HepG2 (cell line): Measurements from ENCODE around the gene GON7. TPM values are rescaled to one million over a fixed set of nuclear protein-coding genes. Genes with fewer than 3 reads are reported as not detected.
"Not testable (repeated sequence)": the region's sequence is repeated elsewhere in the genome, so short reads cannot be mapped to it uniquely, and the experiment has no call there.

Experiments used
- ATAC-seq: fragments of 200-7000 bp; cut with Tn5 transposase; 3 replicates; pipeline ENCODE4 v1.9.1; 2020; ENCODE audit warnings: mild to moderate bottlenecking, moderate library complexity
- BruUV-seq: library from RNA; stranded (reverse); fragments of 400-500 nt; replicated peaks from 2 replicates; lab custom pipeline; 2021; lab: Mats Ljungman, UMichigan
- CTCF ChIA-PET: fragments of 300-600 bp; formaldehyde crosslinking; extraction: SDS; loops from one replicate; lab custom pipeline; 2021; ENCODE audit warnings: low total read pairs, inconsistent platforms, low intra/inter-chr PET ratio; lab: Yijun Ruan, JAX
- POLR2A ChIA-PET: fragments of 350-600 bp; sonication (Branson Sonifier 250); formaldehyde crosslinking; loops from one replicate; lab custom pipeline; 2020; ENCODE audit warnings: antibody characterized with exemption, inconsistent platforms; lab: Yijun Ruan, JAX
- DNase-seq: peaks from one replicate; pipeline ENCODE4 v3.0.0-alpha.2; 2015; ENCODE audit warnings: low spot score
- FAIRE-seq: peaks from 3 replicates; lab custom pipeline; 2011; peaks lifted over from hg19 to GRCh38; lab: Jason Lieb, UNC
- H2AFZ ChIP-seq: one replicate; pipeline ENCODE4 v1.6.1; 2011; ENCODE audit warnings: low read length, inconsistent platforms
- H3K27ac ChIP-seq: fragments of 300-600 bp; 3 replicates; pipeline ENCODE4 v1.8.0; 2011; ENCODE audit warnings: mixed run types, mild to moderate bottlenecking, mixed read lengths, low read length, inconsistent platforms; ENCODE audit not compliant: insufficient read depth; ENCODE audit errors: extremely low read length
- H3K27me3 ChIP-seq, 2 experiments: fragments of 200-600 bp in 1 of 2; 2 replicates in 1 of 2; 3 replicates in 1 of 2; pipeline versions ENCODE4 v1.6.0 to v1.8.0; 2011; ENCODE audit warnings: low read length in 2 of 2, mild to moderate bottlenecking in 2 of 2, moderate library complexity in 2 of 2, inconsistent platforms in 1 of 2; ENCODE audit not compliant: insufficient read depth in 2 of 2, control insufficient read depth in 1 of 2
- H3K36me3 ChIP-seq, 2 experiments: fragments of 200-600 bp in 1 of 2; replicated peaks in 1 of 2; 2 replicates in 1 of 2; 3 replicates in 1 of 2; pipeline versions ENCODE4 v1.5.1 to v1.8.0; 2011; ENCODE audit warnings: low read length in 2 of 2, inconsistent platforms in 1 of 2; ENCODE audit not compliant: insufficient read depth in 2 of 2, control insufficient read depth in 1 of 2
- H3K4me1 ChIP-seq: 2 replicates; pipeline ENCODE4 v1.5.1; 2012; ENCODE audit warnings: low read length, inconsistent platforms; ENCODE audit not compliant: insufficient read depth
- H3K4me2 ChIP-seq: 2 replicates; pipeline ENCODE4 v1.6.0; 2011; ENCODE audit warnings: low read depth, low read length, inconsistent platforms
- H3K4me3 ChIP-seq, 3 experiments: fragments of 200-600 bp in 1 of 3; sonication (generic), shearing (Covaris generic) in 1 of 3; replicated peaks in 1 of 3; 2 replicates each; pipeline ENCODE4 v1.5.1; 2011 to 2016; ENCODE audit warnings: low read length in 3 of 3, inconsistent platforms in 2 of 3, low read depth in 2 of 3, mild to moderate bottlenecking in 2 of 3, control low read depth in 1 of 3, mixed read lengths in 1 of 3; ENCODE audit not compliant: insufficient read depth in 1 of 3
- H3K79me2 ChIP-seq: one replicate; pipeline ENCODE4 v1.6.1; 2011; ENCODE audit warnings: low read length, inconsistent platforms; ENCODE audit not compliant: insufficient read depth
- H3K9ac ChIP-seq: 2 replicates; pipeline ENCODE4 v1.6.0; 2011; ENCODE audit warnings: mild to moderate bottlenecking, low read depth, low read length, inconsistent platforms; ENCODE audit not compliant: insufficient read depth
- H3K9me3 ChIP-seq: 2 replicates; pipeline ENCODE4 v1.5.1; 2012; ENCODE audit warnings: mild to moderate bottlenecking, low read length
- H4K20me1 ChIP-seq: 2 replicates; pipeline ENCODE4 v1.6.0; 2011; ENCODE audit warnings: inconsistent platforms, mild to moderate bottlenecking, low read length, moderate library complexity; ENCODE audit not compliant: insufficient read depth
- ATF3 ChIP-seq: sonication (generic); formaldehyde crosslinking; IDR thresholded peaks from 2 replicates; pipeline ENCODE4 v1.4.0; 2020; ENCODE audit warnings: missing genetic modification reagents
- CEBPB ChIP-seq: IDR thresholded peaks from 2 replicates; pipeline ENCODE4 v1.6.1; 2011; ENCODE audit warnings: low read depth, low read length, improper control_type of control experiment, borderline replicate concordance
- CEBPG ChIP-seq: IDR thresholded peaks from 2 replicates; pipeline ENCODE4 v1.6.1; 2016
- DRAP1 ChIP-seq: IDR thresholded peaks from 2 replicates; pipeline ENCODE4 v1.6.1; 2016; ENCODE audit warnings: missing genetic modification reagents, missing compliant biosample characterization
- FOSL2 ChIP-seq: sonication (generic); formaldehyde crosslinking; IDR thresholded peaks from 2 replicates; pipeline ENCODE4 v1.4.0; 2020; ENCODE audit warnings: missing genetic modification reagents
- GATAD2A ChIP-seq: IDR thresholded peaks from 2 replicates; pipeline ENCODE4 v1.6.1; 2016
- HNF4A ChIP-seq: sonication (generic); formaldehyde crosslinking; IDR thresholded peaks from 2 replicates; pipeline ENCODE4 v1.4.0; 2020; ENCODE audit warnings: missing genetic modification reagents
- LCORL ChIP-seq, 2 experiments: fragments of 450-650 bp in 1 of 2; sonication (generic) in 1 of 2; formaldehyde crosslinking in 1 of 2; IDR thresholded peaks; 2 replicates each; pipeline versions ENCODE4 v1.5.0 to v1.6.1; 2017 to 2020; ENCODE audit warnings: antibody characterized with exemption in 1 of 2, missing genetic modification reagents in 1 of 2
- NFYB ChIP-seq: sonication (generic); formaldehyde crosslinking; IDR thresholded peaks from 2 replicates; pipeline ENCODE4 v1.4.0; 2020; ENCODE audit warnings: missing genetic modification reagents
- NFYC ChIP-seq: IDR thresholded peaks from 2 replicates; pipeline ENCODE4 v1.6.1; 2016; ENCODE audit warnings: missing genetic modification reagents, missing compliant biosample characterization
- NR2F6 ChIP-seq, 2 experiments: IDR thresholded peaks; 2 replicates each; pipeline ENCODE4 v1.6.1; 2016; ENCODE audit warnings: antibody characterized with exemption in 1 of 2, mild to moderate bottlenecking in 1 of 2
- POLR2A ChIP-seq, 2 experiments: IDR thresholded peaks; 2 replicates each; pipeline ENCODE4 v1.6.1; 2011; ENCODE audit warnings: low read depth in 2 of 2, low read length in 2 of 2, mild to moderate bottlenecking in 1 of 2, moderate library complexity in 1 of 2; ENCODE audit not compliant: insufficient read depth in 1 of 2
- POLR2AphosphoS5 ChIP-seq: IDR thresholded peaks from 2 replicates; pipeline ENCODE4 v1.6.1; 2012; ENCODE audit warnings: low read depth, low read length
- RARA ChIP-seq: IDR thresholded peaks from 2 replicates; pipeline ENCODE4 v1.6.1; 2016; ENCODE audit warnings: missing genetic modification reagents, missing compliant biosample characterization
- SALL1 ChIP-seq: sonication (generic); formaldehyde crosslinking; IDR thresholded peaks from 2 replicates; pipeline ENCODE4 v1.8.0; 2022; ENCODE audit warnings: mild to moderate bottlenecking, missing genetic modification reagents
- ZMYM4 ChIP-seq: sonication (generic); formaldehyde crosslinking; IDR thresholded peaks from 2 replicates; pipeline ENCODE4 v1.8.1; 2023; ENCODE audit warnings: mild to moderate bottlenecking, missing genetic modification reagents
- WGBS: methylation state at CpG from one replicate; pipeline ENCODE4 v1.1.6; 2017; ENCODE audit warnings: low lambda C conversion rate; 5-methylcytosine and 5-hydroxymethylcytosine counted together
- in situ Hi-C: cut with HindIII; loops from 2 replicates; pipeline ENCODE4 v1.10.0; 2017; ENCODE audit warnings: low pct_unique_long_range_greater_than_20kb; ENCODE audit not compliant: extremely low pct_ligation_motif_present
- intact Hi-C: fragments of 100-400 bp; cut with micrococcal nuclease; formaldehyde crosslinking; loops from one replicate; pipeline ENCODE4 v1.10.0; 2022; ENCODE audit not compliant: unreplicated experiment
- polyA plus RNA-seq, 8 experiments: library from polyadenylated mRNA; depleted of rRNA in 3 of 8; stranded (reverse) in 7 of 8; unstranded in 1 of 8; fragments of >200 nt; fragmentation: Illumina TruSeq in 4 of 8; extraction: Trizol in 4 of 8; gene quantifications; 2 replicates each; pipeline versions ENCODE4 v1.2.1 to v1.2.3, GENCODE V29; 2011 to 2016; ENCODE audit warnings: low read depth in 4 of 8, missing spikeins in 1 of 8, mixed read lengths in 1 of 8; ENCODE audit not compliant: insufficient read depth in 1 of 8
- total RNA-seq, 5 experiments: library from RNA; depleted of rRNA; stranded (reverse); fragments of >200 nt; fragmentation: Illumina TruSeq; extraction: Trizol; gene quantifications; 2 replicates each; pipeline ENCODE4 v1.2.3, GENCODE V29; 2016; ENCODE audit warnings: low read depth in 1 of 5

The GON7 gene
- total and polyA plus RNA-seq, 2 of the 13 experiments (the other 11 are each of a cell fraction or from before 2014, with no cell fraction given): 11.9 to 28.0 TPM

- H3K79me2 ChIP-seq, H3K27me3 ChIP-seq, H4K20me1 ChIP-seq, H2AFZ ChIP-seq, H3K4me2 ChIP-seq, in situ Hi-C loops, DNase-seq, ATAC-seq, H3K4me3 ChIP-seq, H3K9me3 ChIP-seq, POLR2A ChIA-PET, BruUV-seq, H3K9ac ChIP-seq, CTCF ChIA-PET, FAIRE-seq, H3K36me3 ChIP-seq: not testable (repeated sequence)
- peak overlapping the region; percentile 51 for H3K27ac ChIP-seq
- TF ChIP-seq ZMYM4 (CRISPR knock-in tag): peak; percentile 55; the same call in 1 of the 2 replicates
- TF ChIP-seq POLR2AphosphoS5: peak; percentile 36; the same call in 1 of the 2 replicates
- TF ChIP-seq DRAP1 (CRISPR knock-in tag): 0 out of 2 replicates have a peak, but pooled peaks have one; percentile 19
- peak; percentile 74 for TF ChIP-seq NFYC (CRISPR knock-in tag)
- peak in 1 of 2 experiments; percentile 54; a peak in 1 of 4 replicates for TF ChIP-seq POLR2A (IDR thresholded peaks at IDR 0.05; ENCODE audit: insufficient read depth in 1 of 2, low read depth in 2 of 2, low read length in 2 of 2)
- peak; percentile 78 for TF ChIP-seq NFYB (CRISPR knock-in tag)
- WGBS: 91% methylated on average over 4 of the region's 6 CpGs
- H3K4me1 ChIP-seq: peaks cover 81% of the 10 kb centered on the region
- intact Hi-C loops: loop anchor here (10.0 kb wide), 1 partner anchor 55 kb away; the partner anchor contains the start of gene ITPK1
Observed at GRCh38 chr14:93169619-93170018, 37.2 kb downstream of the GON7 start.

- H3K36me3 ChIP-seq; H3K27me3 ChIP-seq; FAIRE-seq; intact Hi-C loops; H3K79me2 ChIP-seq; H3K4me2 ChIP-seq; H3K9me3 ChIP-seq; H3K4me3 ChIP-seq; H3K9ac ChIP-seq; DNase-seq; H4K20me1 ChIP-seq; in situ Hi-C loops; POLR2A ChIA-PET; CTCF ChIA-PET; H2AFZ ChIP-seq; BruUV-seq; TF ChIP-seq LCORL (IDR thresholded peaks at IDR 0.05): not testable (repeated sequence)
- WGBS: 55% methylated on average over 9 of the region's 9 CpGs
- peaks cover 71% of the 10 kb centered on the region for H3K4me1 ChIP-seq
- peak overlapping the region; percentile 51 for H3K27ac ChIP-seq
- 0 out of 3 replicates have a peak, but pooled peaks have one; percentile 18 for ATAC-seq
- TF ChIP-seq RARA (CRISPR knock-in tag) (peak; percentile 64; the same call in 1 of the 2 replicates), HNF4A (peak; percentile 17; the same call in 1 of the 2 replicates), NR2F6 (IDR thresholded peaks at IDR 0.05) (peak; percentile 66), NR2F6 (CRISPR knock-in tag; IDR thresholded peaks at IDR 0.05) (peak; percentile 80), CEBPG (CRISPR knock-in tag) (peak; percentile 85), FOSL2 (CRISPR knock-in tag) (0 out of 2 replicates have a peak, but pooled peaks have one; percentile 28), CEBPB (peak; percentile 73; the same call in 1 of the 2 replicates), LCORL (CRISPR knock-in tag; IDR thresholded peaks at IDR 0.05) (0 out of 2 replicates have a peak, but pooled peaks have one; percentile 25), SALL1 (peak; percentile 43; the same call in 1 of the 2 replicates), ATF3 (CRISPR knock-in tag) (peak; percentile 60; the same call in 1 of the 2 replicates), GATAD2A (peak; percentile 43)
Observed at GRCh38 chr14:93168610-93169009, 38.3 kb downstream of the GON7 start.
